ENCODE data around the gene SPNS3. TPM values are rescaled to one million over a fixed set of nuclear protein-coding genes. Genes with fewer than 3 reads are reported as not detected.

SPNS3 gene
- total and polyA plus RNA-seq, 2 of the 8 experiments (the other 6 are each of a cell fraction or from before 2014, with no cell fraction given), result not detected

DNA sequence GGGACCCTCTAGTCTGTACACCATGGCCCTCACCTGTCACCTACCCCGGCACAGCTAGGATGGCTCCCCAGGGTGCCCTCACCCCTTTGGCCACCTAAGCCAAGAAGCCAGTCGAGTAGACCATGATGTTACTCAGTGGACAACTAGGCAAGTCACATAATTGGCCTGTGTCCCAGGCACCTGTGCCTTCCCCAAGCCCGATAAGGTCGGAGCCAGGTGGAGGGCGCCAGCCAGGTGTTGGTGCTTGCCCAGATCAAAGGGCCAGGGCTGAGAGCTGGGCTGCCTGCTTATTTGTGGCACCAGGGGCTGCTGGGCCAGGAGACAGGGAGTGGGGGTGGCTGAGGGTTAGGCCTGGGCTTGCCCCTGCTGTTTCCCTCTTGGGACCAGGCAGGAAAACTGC, 81.8 kb downstream of the SPNS3 start:
- no peaks in the 10 kb centered on the region for H3K79me1 ChIP-seq (ENCODE audit: low read depth, low read length)
- H4K91ac ChIP-seq (replicated peaks; ENCODE audit: insufficient read length, low read length), result peak overlapping the region; percentile 81
- no peak for DNase-seq (ENCODE audit: low read depth in 1 of 2, low spot score in 2 of 2)
- no peak overlapping the region for H2AFZ ChIP-seq (ENCODE audit: low read length)
- WGBS, 2 experiments (ENCODE audit: extremely low coverage in 1 of 2, insufficient coverage in 1 of 2, insufficient read length in 1 of 2, insufficient replicate concordance in 2 of 2, low coverage in 1 of 2, low lambda C conversion rate in 2 of 2, missing lambda C conversion rate in 1 of 2), result 94% methylated on average over 5 of the region's 5 CpGs; no CpG with 5 or more reads in 1 of the 2 experiments
- no peaks in the 10 kb centered on the region; a peak in 3 of 7 replicates for H3K27me3 ChIP-seq (replicated peaks in 1 of 4; ENCODE audit: control insufficient read depth in 3 of 4, extremely low read depth in 1 of 4, insufficient read depth in 3 of 4, low read length in 3 of 4)
- no peak overlapping the region for H3K4ac ChIP-seq (replicated peaks; ENCODE audit: insufficient read length, low read depth, low read length)
- H2AK5ac ChIP-seq (ENCODE audit: low read depth, low read length), result no peak overlapping the region
- ChIA-PET POLR2A (ENCODE audit: partially characterized antibody) (interaction anchor here (37.1 kb wide), 1 partner anchor 31 kb away, joined by 546 read pairs; the partner anchor contains the start of genes GGT6 and MYBBP1A), CTCF (ENCODE audit: partially characterized antibody) (interaction anchor here (0.5 to 1.5 kb wide), 4 partner anchors 14 to 96 kb away, joined by 3 to 5 read pairs (median 4); no protein-coding TSS in a partner anchor)
- H3K9ac ChIP-seq (replicated peaks in 1 of 4; ENCODE audit: extremely low read depth in 1 of 4, low read depth in 3 of 4, low read length in 3 of 4), result no peak overlapping the region
- no peaks in the 10 kb centered on the region for H3K36me3 ChIP-seq (ENCODE audit: control insufficient read depth in 2 of 4, insufficient read depth in 4 of 4, low read length in 3 of 4)
- H2BK5ac ChIP-seq (ENCODE audit: low read depth, low read length), result no peak overlapping the region
- no peak overlapping the region for H3K4me2 ChIP-seq (ENCODE audit: insufficient read depth in 1 of 2, low read depth in 2 of 2, low read length in 2 of 2)
- H2BK120ac ChIP-seq (replicated peaks; ENCODE audit: low read depth, low read length), result no peak overlapping the region
- H2BK15ac ChIP-seq (ENCODE audit: low read length), result no peak overlapping the region
- H3K18ac ChIP-seq (ENCODE audit: extremely low read depth, low read length), result no peak overlapping the region; the same call in 1 of the 2 replicates
- no peaks in the 10 kb centered on the region for H3K9me3 ChIP-seq (ENCODE audit: insufficient read depth in 2 of 2, low read depth in 1 of 2, low read length in 1 of 2)
- FAIRE-seq, result no peak
- peaks cover 0 to 13% (median 9%) of the 10 kb centered on the region in 4 experiments; a peak in 5 of 7 replicates for H3K4me1 ChIP-seq (replicated peaks in 1 of 4; ENCODE audit: control insufficient read depth in 3 of 4, insufficient read depth in 4 of 4, low read length in 3 of 4)
- H3K56ac ChIP-seq (replicated peaks; ENCODE audit: insufficient read length, low read depth, low read length), result no peak overlapping the region
- H4K8ac ChIP-seq (ENCODE audit: extremely low read depth, insufficient read depth, low read length), result no peak overlapping the region
- no peak overlapping the region for H3K14ac ChIP-seq (ENCODE audit: insufficient read length)
- H2BK20ac ChIP-seq (ENCODE audit: low read length), result no peak overlapping the region
- no peak overlapping the region for H4K5ac ChIP-seq (ENCODE audit: insufficient read length, low read depth, low read length)
- no peaks in the 10 kb centered on the region for H4K20me1 ChIP-seq (replicated peaks in 1 of 2; ENCODE audit: control insufficient read depth in 1 of 2, insufficient read depth in 2 of 2, low read length in 2 of 2)
- no peak overlapping the region for H2BK12ac ChIP-seq (ENCODE audit: low read depth, low read length)
- H3K27ac ChIP-seq (ENCODE audit: low read depth, low read length), result no peak overlapping the region
- no peaks in the 10 kb centered on the region for H3K23me2 ChIP-seq (ENCODE audit: low read depth, low read length)
- TF ChIP-seq SRF (IDR thresholded peaks at IDR 0.05; ENCODE audit: low read depth, low read length) (no peak), HDAC2 (IDR thresholded peaks at IDR 0.05; ENCODE audit: borderline replicate concordance in 1 of 2, low read depth in 2 of 2, low read length in 2 of 2) (no peak), ZNF274 (IDR thresholded peaks at IDR 0.05; ENCODE audit: borderline replicate concordance, extremely low read depth, low read length) (no peak), MAFK (IDR thresholded peaks at IDR 0.05; ENCODE audit: low read depth, low read length) (no peak), GABPA (IDR thresholded peaks at IDR 0.05; ENCODE audit: borderline replicate concordance, insufficient read depth, low read length) (no peak), BACH1 (IDR thresholded peaks at IDR 0.05; ENCODE audit: low read length) (no peak), RAD21 (IDR thresholded peaks at IDR 0.05 in 1 of 2, conservative IDR thresholded peaks at IDR 0.05 in 1 of 2; ENCODE audit: low read depth in 2 of 2, low read length in 2 of 2) (no peak)
- TF ChIP-seq, protein P1, sequence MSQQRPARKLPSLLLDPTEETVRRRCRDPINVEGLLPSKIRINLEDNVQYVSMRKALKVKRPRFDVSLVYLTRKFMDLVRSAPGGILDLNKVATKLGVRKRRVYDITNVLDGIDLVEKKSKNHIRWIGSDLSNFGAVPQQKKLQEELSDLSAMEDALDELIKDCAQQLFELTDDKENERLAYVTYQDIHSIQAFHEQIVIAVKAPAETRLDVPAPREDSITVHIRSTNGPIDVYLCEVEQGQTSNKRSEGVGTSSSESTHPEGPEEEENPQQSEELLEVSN (IDR thresholded peaks at IDR 0.05), result no peak
- TF ChIP-seq, protein P2, sequence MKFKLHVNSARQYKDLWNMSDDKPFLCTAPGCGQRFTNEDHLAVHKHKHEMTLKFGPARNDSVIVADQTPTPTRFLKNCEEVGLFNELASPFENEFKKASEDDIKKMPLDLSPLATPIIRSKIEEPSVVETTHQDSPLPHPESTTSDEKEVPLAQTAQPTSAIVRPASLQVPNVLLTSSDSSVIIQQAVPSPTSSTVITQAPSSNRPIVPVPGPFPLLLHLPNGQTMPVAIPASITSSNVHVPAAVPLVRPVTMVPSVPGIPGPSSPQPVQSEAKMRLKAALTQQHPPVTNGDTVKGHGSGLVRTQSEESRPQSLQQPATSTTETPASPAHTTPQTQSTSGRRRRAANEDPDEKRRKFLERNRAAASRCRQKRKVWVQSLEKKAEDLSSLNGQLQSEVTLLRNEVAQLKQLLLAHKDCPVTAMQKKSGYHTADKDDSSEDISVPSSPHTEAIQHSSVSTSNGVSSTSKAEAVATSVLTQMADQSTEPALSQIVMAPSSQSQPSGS (IDR thresholded peaks at IDR 0.05; ENCODE audit: low read length), result no peak
- no peak overlapping the region for H3K4me3 ChIP-seq (ENCODE audit: extremely low read depth in 1 of 4, insufficient read depth in 2 of 4, low read depth in 3 of 4, low read length in 4 of 4)
- no peak overlapping the region for H3K23ac ChIP-seq (ENCODE audit: insufficient read length)
- H3K79me2 ChIP-seq (ENCODE audit: control insufficient read depth in 1 of 2, insufficient read depth in 2 of 2, low read length in 2 of 2), result no peaks in the 10 kb centered on the region
